Naive thymus-derived CD8-positive, alpha-beta T cell (primary cell): ENCODE data around the gene PPIC. TPM values are rescaled to one million over a fixed set of nuclear protein-coding genes. Genes with fewer than 3 reads are reported as not detected.
"Not testable (repeated sequence)": the region's sequence is repeated elsewhere in the genome, so short reads cannot be mapped to it uniquely, and the experiment has no call there.

Experiments
- ATAC-seq, 2 donors: fragments of 150-1000 bp; cut with Tn5 transposase in 1 of 2; sonication (Bioruptor Pico), chemical (Tn5 transposase) in 1 of 2; 1 replicate in 1 of 2; 2 replicates in 1 of 2; pipeline ENCODE4 v1.10.0; 2021; ENCODE audit warnings: mild to moderate bottlenecking in 2 of 2, moderate library complexity in 2 of 2
- POLR2A ChIA-PET: fragments of 350-600 bp; sonication (Branson Sonifier 250); formaldehyde crosslinking; loops from one replicate; lab custom pipeline; 2021; ENCODE audit warnings: antibody characterized with exemption; lab: Charles Lee
- DNase-seq, 10 donors: peaks; one replicate each; pipeline versions ENCODE4 v3.0.0 to v3.0.0-alpha.2; 2020 to 2022
- H3K27ac Mint-ChIP-seq, 10 donors: one replicate each; pipeline ENCODE4 v1.8.0; 2020 to 2022; ENCODE audit warnings: mild to moderate bottlenecking in 10 of 10, mixed read lengths in 10 of 10, moderate library complexity in 4 of 10, inconsistent platforms in 1 of 10
- H3K27me3 Mint-ChIP-seq, 5 donors: one replicate each; pipeline ENCODE4 v1.8.0; 2021 to 2022; ENCODE audit warnings: mixed read lengths in 5 of 5
- H3K36me3 Mint-ChIP-seq, 3 donors: one replicate each; pipeline ENCODE4 v1.8.0; 2020 to 2022; ENCODE audit warnings: mixed read lengths in 3 of 3, mild to moderate bottlenecking in 2 of 3, inconsistent platforms in 1 of 3
- H3K4me1 Mint-ChIP-seq, 4 donors: one replicate each; pipeline ENCODE4 v1.8.0; 2021 to 2022; ENCODE audit warnings: mixed read lengths in 4 of 4
- H3K4me3 Mint-ChIP-seq, 10 donors: one replicate each; pipeline ENCODE4 v1.8.0; 2020 to 2022; ENCODE audit warnings: mild to moderate bottlenecking in 10 of 10, mixed read lengths in 10 of 10, moderate library complexity in 6 of 10, inconsistent platforms in 1 of 10
- H3K9me3 Mint-ChIP-seq, 9 donors: one replicate each; pipeline ENCODE4 v1.8.0; 2020 to 2022; ENCODE audit warnings: mixed read lengths in 9 of 9, mild to moderate bottlenecking in 3 of 9, inconsistent platforms in 1 of 9, moderate library complexity in 1 of 9
- polyA plus RNA-seq, 3 donors: library from polyadenylated mRNA; unstranded; fragments of 300-500 nt; fragmentation: Illumina TruSeq; gene quantifications; one replicate each; pipeline ENCODE4 v1.2.3, GENCODE V29; 2021
- total RNA-seq, 8 experiments: library from RNA in 2 of 8; stranded (reverse) in 2 of 8; gene quantifications; one replicate each; pipeline ENCODE4 v1.2.3 and lab custom pipeline; 2021 to 2026

The PPIC gene
- total and polyA plus RNA-seq, 5 experiments from 2014 or later, result not detected

- H3K27ac Mint-ChIP-seq, H3K4me1 Mint-ChIP-seq, H3K4me3 Mint-ChIP-seq, POLR2A ChIA-PET, H3K9me3 Mint-ChIP-seq, DNase-seq, H3K27me3 Mint-ChIP-seq, ATAC-seq, H3K36me3 Mint-ChIP-seq: not testable (repeated sequence)
Observed at GRCh38 chr5:122974251-122974650, 62.3 kb downstream of the PPIC start.

GRCh38 chr5:122973759-122974158 is 62.8 kb downstream of the PPIC start:
- H3K4me3 Mint-ChIP-seq, H3K4me1 Mint-ChIP-seq, H3K9me3 Mint-ChIP-seq, DNase-seq, ATAC-seq, H3K36me3 Mint-ChIP-seq, POLR2A ChIA-PET, H3K27ac Mint-ChIP-seq, H3K27me3 Mint-ChIP-seq: not testable (repeated sequence)

Other genes with a start within 250 kb of the PPIC start
- 1 to 10 TPM; 2.2 to 2.5 TPM for gene SNX24, start 191.1 kb downstream of the PPIC start, total RNA-seq
- 1 to 10 TPM in 1 of 3 donors, under 1 TPM in 2; 0.42 to 1.5 (median 0.79) TPM for gene SNX24, start 191.1 kb downstream of the PPIC start, polyA plus RNA-seq
- not detected for gene PRDM6, start 52.5 kb upstream of the PPIC start, total RNA-seq
- not detected for gene PRDM6, start 52.5 kb upstream of the PPIC start, polyA plus RNA-seq